AG04449 (cell line): ENCODE results near the gene PRRC2A.

ENCODE experiments used
- CTCF ChIA-PET: fragments of 350-600 bp; formaldehyde crosslinking; extraction: SDS; loops from one replicate; lab custom pipeline; 2021; ENCODE audit warnings: antibody characterized with exemption; lab: Yijun Ruan, JAX
- POLR2A ChIA-PET: fragments of 400-600, 350-600 bp; formaldehyde crosslinking; extraction: SDS; loops from one replicate; lab custom pipeline; 2020; ENCODE audit warnings: antibody characterized with exemption, inconsistent platforms; lab: Yijun Ruan, JAX
- DNase-seq: peaks from one replicate; pipeline ENCODE4 v3.0.0-alpha.2; 2010; ENCODE audit warnings: low read depth, low spot score
- H3K4me3 ChIP-seq: 2 replicates; pipeline ENCODE4 v1.5.1; 2011; ENCODE audit warnings: low read depth, mild to moderate bottlenecking, control low read depth, low read length
- CTCF ChIP-seq: IDR thresholded peaks from one replicate; pipeline ENCODE4 v1.5.1; 2011; ENCODE audit warnings: mild to moderate bottlenecking, moderate library complexity, low read length, control low read depth, inconsistent platforms; ENCODE audit not compliant: insufficient read depth; ENCODE audit errors: missing control alignments

Gene PRRC2A

GRCh38 chr6:31575335-31575901 lies 45.1 kb upstream of the PRRC2A start, which contains the start of gene TNF:
Gene TNF, plus strand, starts transcription at chr6:31575565. Its CDS starts 177 bp downstream, at chr6:31575742.
- ChIA-PET CTCF (interaction anchor here (2.3 to 31.3 kb wide), 5 partner anchors 9 to 23 kb away, joined by 7 to 1569 read pairs (median 15); partner anchors contain the start of genes ATP6V1G2, DDX39B, LST1 and LTA), POLR2A (interaction anchor here (0.6 kb wide), 1 partner anchor 76 kb away, joined by 3 read pairs; no protein-coding TSS in a partner anchor)
- no peak within 1 kb of the TSS for H3K4me3 ChIP-seq
- TF ChIP-seq CTCF = no peak
- no peak for DNase-seq

GRCh38 chr6:31575952-31576685 lies 44.4 kb upstream of the PRRC2A start:
- H3K4me3 ChIP-seq = no peak overlapping the region
- ChIA-PET CTCF (interaction anchor here (2.3 to 31.3 kb wide), 7 partner anchors 8 to 23 kb away, joined by 7 to 1569 read pairs (median 15); partner anchors contain the start of genes ATP6V1G2, DDX39B, LST1 and LTA), POLR2A (interaction anchor here (1.8 kb wide), 1 partner anchor 35 kb away, joined by 5 read pairs; the partner anchor contains the start of gene DDX39B)
- no peak for TF ChIP-seq CTCF
- no peak for DNase-seq

- POLR2A ChIA-PET = interaction anchor here (1.8 kb wide), 1 partner anchor 36 kb away, joined by 5 read pairs; the partner anchor contains the start of gene DDX39B
- H3K4me3 ChIP-seq = no peak overlapping the region
- CTCF ChIA-PET = interaction anchor here (2.4 to 31.3 kb wide), 4 partner anchors 9 to 24 kb away, joined by 10 to 1569 read pairs (median 250); partner anchors contain the start of genes ATP6V1G2, DDX39B, LST1 and LTA
- no peak for TF ChIP-seq CTCF
- no peak for DNase-seq
These were observed 43.5 kb upstream of the PRRC2A start for GRCh38 chr6:31576897-31577578.

- no peak for TF ChIP-seq CTCF
- ChIA-PET CTCF (interaction anchor here (2.4 to 31.3 kb wide), 4 partner anchors 9 to 25 kb away, joined by 10 to 1569 read pairs (median 250); partner anchors contain the start of genes ATP6V1G2, DDX39B, LST1 and LTA), POLR2A (interaction anchor here (1.8 kb wide), 1 partner anchor 36 kb away, joined by 5 read pairs; the partner anchor contains the start of gene DDX39B)
- no peak overlapping the region for H3K4me3 ChIP-seq
- no peak for DNase-seq
These were observed 42.9 kb upstream of the PRRC2A start for GRCh38 chr6:31577579-31577966.

GRCh38 chr6:31578184-31579118 lies 42.1 kb upstream of the PRRC2A start:
- no peak for DNase-seq
- ChIA-PET CTCF (interaction anchor here (0.8 to 31.3 kb wide), 5 partner anchors 8 to 48 kb away, joined by 3 to 1569 read pairs (median 40); partner anchors contain the start of genes ATP6V1G2, DDX39B, LST1 and LTA), POLR2A (interaction anchor here (1.8 kb wide), 1 partner anchor 37 kb away, joined by 5 read pairs; the partner anchor contains the start of gene DDX39B)
- TF ChIP-seq CTCF = no peak
- H3K4me3 ChIP-seq = no peak overlapping the region
